ENCODE measurements around the gene TTYH2.
A peak's percentile ranks its signal among the peaks of the same experiment; 100 is the strongest.
"Not testable (repeated sequence)": the region's sequence is repeated elsewhere in the genome, so short reads cannot be mapped to it uniquely, and the experiment has no call there.

Gene TTYH2

DNA sequence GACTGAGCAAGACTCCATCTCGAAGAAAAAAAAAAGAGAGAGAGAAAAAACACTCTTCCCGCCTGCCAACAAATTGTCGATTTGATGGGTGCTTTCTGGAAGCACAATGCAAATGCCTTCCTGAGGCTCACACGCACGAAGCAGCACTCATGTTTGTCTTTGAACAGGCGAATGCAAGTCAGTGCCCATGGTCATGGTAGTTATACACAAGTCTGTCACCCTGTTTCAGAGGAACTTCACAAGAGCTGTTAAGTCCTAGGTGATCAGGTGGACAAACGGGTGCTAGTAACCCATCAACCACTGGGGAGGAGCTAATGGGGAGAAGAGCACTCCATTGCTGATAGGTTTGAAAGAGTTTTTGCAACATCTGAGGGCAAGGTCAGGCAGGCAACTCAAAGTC, 54.2 kb downstream of the TTYH2 start:
- DNase-seq (ENCODE audit: low read depth) = no peak

DNA sequence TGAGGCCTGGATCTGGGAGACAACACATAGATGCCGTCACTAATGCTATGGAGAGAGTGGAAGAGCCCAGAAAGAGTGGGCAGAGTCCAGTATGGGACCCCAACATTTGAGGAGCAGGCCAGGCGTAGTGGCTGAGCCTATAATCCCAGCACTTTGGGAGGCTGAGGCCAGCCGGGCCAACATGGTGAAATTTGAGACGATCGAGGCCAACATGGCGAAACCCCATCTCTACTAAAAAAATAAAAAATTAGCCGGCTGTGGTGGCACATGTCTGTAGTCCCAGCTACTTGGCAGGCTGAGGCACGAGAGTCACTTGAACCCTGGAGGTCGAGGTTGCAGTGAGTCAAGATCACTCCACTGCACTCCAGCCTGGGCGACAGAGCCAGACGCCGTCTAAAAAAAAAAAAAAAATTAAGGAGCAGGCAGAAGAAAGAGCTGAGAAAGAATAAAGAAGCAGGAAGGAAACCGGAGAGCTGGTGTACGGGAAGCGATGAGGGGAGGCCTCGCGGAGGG, 54.7 kb downstream of the TTYH2 start:
- DNase-seq (ENCODE audit: low read depth) = no peak

GRCh38 chr17:74268558-74268957, 55.2 kb downstream of the TTYH2 start:
- DNase-seq (ENCODE audit: low read depth) = no peak

- DNase-seq (ENCODE audit: low read depth) = no peak
These were observed 57.0 kb downstream of the TTYH2 start for GRCh38 chr17:74270333-74270732.

DNA sequence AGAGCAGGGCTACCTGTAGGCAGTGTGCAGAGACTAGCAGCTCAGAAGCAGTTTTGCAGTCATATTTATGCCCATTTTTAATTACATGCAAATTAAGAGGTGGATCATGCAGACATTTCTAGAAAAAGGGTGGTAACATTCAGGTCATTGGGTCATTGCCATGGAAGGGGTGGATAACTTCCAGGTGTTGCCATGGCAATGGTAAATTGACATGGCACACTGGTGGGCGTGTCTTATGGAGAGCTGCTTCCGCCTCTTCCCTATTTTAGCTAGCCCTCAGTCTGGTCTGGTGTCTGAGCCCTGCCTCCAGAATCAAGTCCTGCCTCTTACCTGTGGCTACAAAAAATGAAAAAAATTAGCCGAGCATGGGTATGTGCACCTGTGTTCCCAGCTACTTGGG, 57.9 kb downstream of the TTYH2 start:
- DNase-seq (ENCODE audit: low read depth) = no peak

DNA sequence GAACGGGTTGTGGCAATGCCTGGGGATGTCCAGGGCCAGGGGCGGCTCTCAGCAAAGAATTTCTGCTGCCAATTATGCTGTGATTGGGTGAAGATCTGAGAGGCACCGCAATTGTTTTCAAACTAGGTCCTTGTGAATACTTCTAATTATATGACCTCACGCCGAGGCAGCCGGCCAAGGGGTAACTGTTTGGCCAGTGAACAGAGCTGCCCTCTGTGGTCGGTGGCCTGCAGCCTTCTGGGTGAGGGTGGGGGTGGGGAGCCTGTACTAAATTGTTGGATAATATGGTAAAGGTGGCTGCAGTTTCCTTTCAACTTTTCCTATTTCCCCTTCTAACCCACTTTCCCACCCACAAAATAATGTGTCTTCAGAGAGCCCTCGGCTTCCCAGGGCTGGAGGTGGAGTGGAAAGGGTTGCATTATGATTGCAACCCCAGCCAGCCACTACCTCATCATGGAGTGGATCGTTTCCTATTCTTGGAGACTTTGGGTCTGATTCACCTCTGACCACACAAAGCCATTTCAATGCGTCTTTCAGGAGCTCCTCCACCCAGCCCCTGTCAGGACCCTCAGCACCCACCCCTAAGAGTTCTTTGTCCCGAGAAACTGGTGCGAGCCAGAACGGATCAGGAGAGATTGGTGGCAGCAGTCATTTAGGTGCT, 58.7 kb downstream of the TTYH2 start:
- no peak for DNase-seq (ENCODE audit: low read depth)

DNA sequence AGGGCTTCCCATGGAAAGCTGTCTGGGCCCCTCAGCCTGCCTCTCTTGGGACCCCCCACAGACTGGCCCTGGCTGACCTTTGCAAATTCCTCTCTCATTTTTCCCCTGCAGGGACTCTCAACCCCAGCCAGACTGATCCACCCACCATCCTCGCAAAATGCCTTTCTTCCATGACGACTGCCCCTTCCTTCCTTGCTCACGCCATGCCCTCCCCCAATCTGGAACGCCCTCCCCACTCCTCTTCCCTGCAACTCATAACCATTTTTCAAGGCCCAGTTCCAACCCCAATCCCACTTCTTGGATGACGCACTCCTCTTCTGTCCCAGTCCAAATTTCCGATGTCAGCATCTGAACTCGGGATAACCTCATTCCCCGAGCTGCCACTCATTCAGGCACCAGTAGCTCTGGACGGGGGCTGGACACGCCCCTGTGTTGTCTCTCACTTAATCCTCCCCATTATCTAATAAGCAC, 59.4 kb downstream of the TTYH2 start:
- peak; percentile 48 for DNase-seq (ENCODE audit: low read depth)

- no peak for DNase-seq (ENCODE audit: low read depth)
These were observed 60.8 kb downstream of the TTYH2 start, which contains the start of gene DNAI2 for GRCh38 chr17:74274060-74274708. Gene DNAI2 (plus strand): TSS chr17:74274234. CDS start chr17:74281818, 7,584 bp downstream.

GRCh38 chr17:74274709-74275340, 61.5 kb downstream of the TTYH2 start:
- DNase-seq (ENCODE audit: low read depth) = no peak

DNA sequence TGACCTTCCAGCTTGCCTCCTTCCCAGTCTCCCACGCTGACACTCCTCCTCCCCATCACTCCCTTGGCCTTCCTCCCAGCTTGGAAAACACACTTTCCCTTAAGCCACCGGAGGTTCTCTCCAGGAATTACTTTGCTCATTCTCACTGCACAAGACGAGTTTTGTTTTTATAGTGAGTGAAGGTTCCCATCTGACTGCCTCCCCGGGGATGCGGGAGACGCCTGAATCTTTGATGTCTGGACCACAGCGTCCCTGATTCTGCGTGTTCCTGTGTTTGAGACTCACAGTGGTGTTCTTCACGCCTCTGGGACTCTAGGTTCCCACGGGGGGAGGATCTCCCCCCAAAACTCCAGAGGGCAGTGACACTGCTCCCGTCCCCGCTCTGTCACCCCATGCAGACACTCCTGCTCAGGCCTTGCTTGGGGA, 62.7 kb downstream of the TTYH2 start:
- DNase-seq (ENCODE audit: low read depth) = peak; percentile 62

- peak; percentile 21 for DNase-seq (ENCODE audit: low read depth)
These were observed 63.2 kb downstream of the TTYH2 start for GRCh38 chr17:74276541-74277009.

- DNase-seq (ENCODE audit: low read depth) = no peak
These were observed 64.6 kb downstream of the TTYH2 start for GRCh38 chr17:74277935-74278334.

GRCh38 chr17:74279617-74280016, 66.2 kb downstream of the TTYH2 start:
- DNase-seq (ENCODE audit: low read depth) = not testable (repeated sequence)

DNA sequence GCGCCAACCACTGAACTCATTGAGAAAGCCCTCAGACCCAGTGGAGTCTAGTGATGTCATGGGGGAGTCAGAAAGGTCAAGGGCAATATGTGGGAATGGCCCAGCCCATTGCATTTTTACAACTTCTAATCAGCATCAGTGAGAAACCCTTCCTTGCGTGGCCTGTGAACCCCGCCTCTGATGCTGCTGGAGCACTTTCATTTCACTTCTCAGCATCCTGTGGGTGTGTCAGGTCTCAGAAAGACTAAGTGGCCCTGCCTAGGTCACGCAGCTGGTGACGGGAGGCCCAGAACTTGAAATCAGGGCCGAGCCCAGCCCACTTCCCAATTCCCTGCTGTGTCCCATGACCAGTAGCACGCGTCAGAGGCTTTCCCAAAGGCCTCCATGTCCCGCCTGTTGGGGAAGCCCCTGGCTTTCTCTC, 66.7 kb downstream of the TTYH2 start:
- DNase-seq (ENCODE audit: low read depth) = no peak

GRCh38 chr17:74281799-74282198, 68.4 kb downstream of the TTYH2 start:
- DNase-seq (ENCODE audit: low read depth) = no peak

GRCh38 chr17:74282274-74282586, 68.9 kb downstream of the TTYH2 start:
- DNase-seq (ENCODE audit: low read depth) = not testable (repeated sequence)

DNA sequence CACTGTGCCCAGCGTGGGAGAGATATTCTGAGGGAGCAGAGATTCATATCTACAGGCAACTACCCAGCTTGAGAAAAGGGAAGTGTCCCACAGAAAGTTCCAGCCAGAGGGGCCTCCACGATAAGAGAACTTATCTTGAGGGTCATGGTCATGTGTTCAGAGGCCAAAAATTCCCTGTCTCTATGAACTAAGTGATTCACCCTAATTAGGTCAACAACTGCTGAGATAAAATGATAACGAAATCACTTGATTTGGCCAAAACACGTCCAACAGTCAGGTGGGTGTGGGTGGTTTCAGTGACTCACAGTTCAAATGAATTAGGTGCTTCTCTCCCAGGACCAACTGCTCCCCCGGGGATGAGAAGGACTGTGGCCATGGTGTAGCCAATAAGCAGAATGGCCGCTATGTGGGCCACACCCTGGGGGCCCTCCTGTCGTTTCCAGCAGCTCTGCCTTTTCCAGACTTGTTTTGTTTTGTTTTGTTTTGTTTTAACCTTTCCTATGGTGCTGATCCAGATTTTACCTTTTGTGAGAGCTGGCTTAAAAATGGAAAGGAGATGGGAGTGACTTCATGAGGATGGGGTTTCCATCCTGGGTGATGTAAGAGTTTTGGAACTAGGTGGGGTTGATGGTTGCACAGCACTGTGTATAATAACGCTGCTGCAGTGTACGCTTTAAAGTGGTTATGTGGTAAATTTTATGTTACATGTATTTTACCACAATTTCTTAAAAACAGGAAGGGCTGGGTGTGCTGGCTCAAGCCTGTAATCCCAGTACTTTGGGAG, 69.4 kb downstream of the TTYH2 start:
- no peak for DNase-seq (ENCODE audit: low read depth)

DNA sequence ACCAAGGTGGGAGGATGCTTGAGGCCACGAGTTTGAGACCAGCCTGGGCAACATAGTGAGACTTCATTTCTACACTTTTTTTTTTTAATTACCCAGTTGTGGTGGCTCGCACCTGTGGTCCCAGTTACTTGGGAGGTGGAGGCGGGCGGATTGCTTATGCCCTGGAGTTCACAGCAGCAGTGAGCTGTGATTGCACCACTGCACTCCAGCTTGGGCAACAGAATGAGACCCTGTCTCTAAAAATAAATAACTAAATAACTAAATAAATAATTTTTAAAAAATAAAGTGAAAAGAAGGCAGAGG, 70.0 kb downstream of the TTYH2 start:
- no peak for DNase-seq (ENCODE audit: low read depth)

DNA sequence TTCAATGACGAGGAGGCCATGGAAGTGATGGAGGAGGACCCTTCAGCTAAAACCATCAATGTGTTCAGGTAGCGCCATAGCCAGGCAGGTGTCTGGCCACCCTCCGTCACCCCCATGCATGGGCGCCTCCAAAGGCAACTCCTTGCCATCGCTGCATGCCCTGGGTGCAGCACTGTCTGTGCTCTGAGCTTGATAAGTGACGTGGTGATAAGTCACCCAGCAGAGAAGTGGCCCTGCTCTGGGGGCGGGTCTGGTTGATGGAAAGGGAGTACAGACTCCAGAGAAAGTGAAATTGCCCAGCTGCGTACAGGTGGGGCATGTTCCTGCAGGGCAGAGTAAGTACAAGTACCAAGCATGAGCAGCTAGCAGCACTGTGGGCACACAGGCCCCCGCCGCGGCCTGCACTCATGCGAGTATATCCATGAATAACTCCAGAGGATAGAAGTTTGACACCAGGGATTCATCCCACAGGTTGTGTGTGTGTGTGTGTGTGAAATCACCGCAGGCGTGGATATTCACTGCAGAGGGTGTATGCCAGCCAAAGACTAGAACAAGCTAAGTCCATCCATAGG, 73.7 kb downstream of the TTYH2 start:
- no peak for DNase-seq (ENCODE audit: low read depth)

GRCh38 chr17:74288785-74289184, 75.4 kb downstream of the TTYH2 start:
- DNase-seq (ENCODE audit: low read depth) = no peak

DNA sequence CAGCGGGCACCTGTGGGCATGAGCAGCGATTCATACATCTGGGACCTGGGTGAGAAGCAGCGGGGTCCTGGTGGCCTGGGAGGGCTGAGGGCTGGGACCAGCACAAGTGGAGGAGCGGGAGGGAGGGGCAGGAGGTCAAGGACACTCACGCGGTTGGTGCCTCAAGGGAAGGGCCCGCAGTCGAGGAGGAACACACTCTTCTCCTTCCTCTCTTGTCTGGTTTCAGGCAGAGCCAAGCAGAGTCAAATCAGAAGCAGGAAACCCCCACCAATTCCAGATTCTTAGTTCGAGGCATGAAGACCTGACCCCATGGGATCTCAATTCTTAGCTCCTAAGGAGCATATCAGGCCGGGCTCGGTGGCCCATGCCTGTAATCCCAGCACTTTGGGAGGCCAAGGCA, 76.3 kb downstream of the TTYH2 start:
- no peak for DNase-seq (ENCODE audit: low read depth)

GRCh38 chr17:74290340-74290739, 77.0 kb downstream of the TTYH2 start:
- no peak for DNase-seq (ENCODE audit: low read depth)
